H1 (cell line): Measurements from ENCODE around the gene ULK3. TPM values are rescaled to one million over a fixed set of nuclear protein-coding genes. Genes with fewer than 3 reads are reported as not detected.

Experiments used
- CTCF ChIA-PET: fragments of 300-600 bp; sonication (Branson Sonifier 250); formaldehyde crosslinking; loops from one replicate; lab custom pipeline; 2021; ENCODE audit not compliant: partially characterized antibody; lab: Charles Lee
- POLR2A ChIA-PET: fragments of 300-600 bp; sonication (Branson Sonifier 250); formaldehyde crosslinking; loops from one replicate; lab custom pipeline; 2021; ENCODE audit warnings: inconsistent platforms; ENCODE audit not compliant: partially characterized antibody; lab: Charles Lee
- DNase-seq, 2 experiments: peaks; one replicate each; pipeline versions ENCODE4 v3.0.0 to v3.0.0-alpha.2; 2010 to 2022; ENCODE audit warnings: low spot score in 2 of 2, low read depth in 1 of 2, mixed read lengths in 1 of 2
- FAIRE-seq: peaks from 2 replicates; lab custom pipeline; 2011; peaks lifted over from hg19 to GRCh38; lab: Jason Lieb, UNC
- H2AFZ ChIP-seq: 2 replicates; pipeline ENCODE4 v1.8.1; 2012; ENCODE audit warnings: low read length, inconsistent platforms
- H2AK5ac ChIP-seq: 2 replicates; pipeline ENCODE4 v1.6.1; 2013; ENCODE audit warnings: low read depth, low read length
- H2BK120ac ChIP-seq: replicated peaks from 2 replicates; pipeline ENCODE3; 2013; ENCODE audit warnings: low read depth, low read length, inconsistent platforms
- H2BK12ac ChIP-seq: 2 replicates; pipeline ENCODE4 v1.6.1; 2013; ENCODE audit warnings: low read depth, low read length
- H2BK15ac ChIP-seq: 2 replicates; pipeline ENCODE4 v1.6.1; 2013; ENCODE audit warnings: low read length
- H2BK20ac ChIP-seq: 2 replicates; pipeline ENCODE4 v1.6.1; 2013; ENCODE audit warnings: low read length
- H2BK5ac ChIP-seq: 2 replicates; pipeline ENCODE4 v1.6.1; 2013; ENCODE audit warnings: low read depth, low read length
- H3K14ac ChIP-seq: 2 replicates; pipeline ENCODE4 v1.6.1; 2013; ENCODE audit warnings: inconsistent platforms; ENCODE audit not compliant: insufficient read length
- H3K18ac ChIP-seq: 2 replicates; pipeline ENCODE4 v1.6.1; 2013; ENCODE audit warnings: low read length; ENCODE audit errors: extremely low read depth
- H3K23ac ChIP-seq: 2 replicates; pipeline ENCODE4 v1.6.1; 2013; ENCODE audit warnings: inconsistent platforms; ENCODE audit not compliant: insufficient read length
- H3K23me2 ChIP-seq: 2 replicates; pipeline ENCODE4 v1.6.1; 2013; ENCODE audit warnings: low read depth, low read length
- H3K27ac ChIP-seq: 2 replicates; pipeline ENCODE4 v1.6.1; 2011; ENCODE audit warnings: low read depth, low read length, inconsistent platforms
- H3K27me3 ChIP-seq, 4 experiments: replicated peaks in 1 of 4; 1 replicate in 1 of 4; 2 replicates in 3 of 4; pipeline versions ENCODE4 v1.6.1 to v1.8.1; 2011 to 2013; ENCODE audit warnings: low read length in 3 of 4, mild to moderate bottlenecking in 3 of 4, inconsistent platforms in 2 of 4, mixed read lengths in 2 of 4, moderate library complexity in 1 of 4; ENCODE audit not compliant: control insufficient read depth in 3 of 4, insufficient read depth in 3 of 4; ENCODE audit errors: extremely low read depth in 1 of 4
- H3K36me3 ChIP-seq, 4 experiments: 2 replicates each; pipeline versions ENCODE4 v1.6.1 to v1.8.1; 2011 to 2013; ENCODE audit warnings: mild to moderate bottlenecking in 4 of 4, low read length in 3 of 4, moderate library complexity in 2 of 4, control low read depth in 1 of 4, inconsistent platforms in 1 of 4; ENCODE audit not compliant: insufficient read depth in 4 of 4, control insufficient read depth in 2 of 4
- H3K4ac ChIP-seq: replicated peaks from 2 replicates; pipeline ENCODE3; 2013; ENCODE audit warnings: low read length, low read depth, mixed read lengths, inconsistent platforms; ENCODE audit not compliant: insufficient read length
- H3K4me1 ChIP-seq, 4 experiments: replicated peaks in 1 of 4; 1 replicate in 1 of 4; 2 replicates in 3 of 4; pipeline versions ENCODE4 v1.6.1 to v1.8.1; 2011 to 2013; ENCODE audit warnings: low read length in 3 of 4, inconsistent platforms in 2 of 4, mixed read lengths in 1 of 4; ENCODE audit not compliant: insufficient read depth in 4 of 4, control insufficient read depth in 3 of 4
- H3K4me2 ChIP-seq, 2 experiments: 2 replicates each; pipeline versions ENCODE4 v1.6.1 to v1.8.1; 2011 to 2013; ENCODE audit warnings: low read depth in 2 of 2, low read length in 2 of 2, control low read depth in 1 of 2, inconsistent platforms in 1 of 2, mild to moderate bottlenecking in 1 of 2; ENCODE audit not compliant: insufficient read depth in 1 of 2
- H3K4me3 ChIP-seq, 4 experiments: fragments of 200-600, 300-600 bp in 1 of 4; sonication (generic), shearing (Covaris generic), sonication (Bioruptor Twin) in 1 of 4; 2 replicates each; pipeline versions ENCODE4 v1.5.1 to v1.8.1; 2011 to 2016; ENCODE audit warnings: low read length in 4 of 4, low read depth in 3 of 4, control low read depth in 2 of 4, inconsistent platforms in 2 of 4, mild to moderate bottlenecking in 2 of 4, mixed read lengths in 1 of 4, moderate library complexity in 1 of 4; ENCODE audit not compliant: insufficient read depth in 2 of 4; ENCODE audit errors: extremely low read depth in 1 of 4
- H3K56ac ChIP-seq: replicated peaks from 2 replicates; pipeline ENCODE3; 2013; ENCODE audit warnings: low read depth, mild to moderate bottlenecking, mixed read lengths, low read length, inconsistent platforms; ENCODE audit not compliant: insufficient read length
- H3K79me1 ChIP-seq: 2 replicates; pipeline ENCODE4 v1.6.1; 2013; ENCODE audit warnings: low read depth, low read length, control low read depth
- H3K79me2 ChIP-seq, 2 experiments: 2 replicates each; pipeline versions ENCODE4 v1.6.1 to v1.8.1; 2012 to 2013; ENCODE audit warnings: low read length in 2 of 2, mild to moderate bottlenecking in 2 of 2, inconsistent platforms in 1 of 2; ENCODE audit not compliant: insufficient read depth in 2 of 2, control insufficient read depth in 1 of 2
- H3K9ac ChIP-seq, 4 experiments: replicated peaks in 1 of 4; 1 replicate in 1 of 4; 2 replicates in 3 of 4; pipeline versions ENCODE4 v1.6.1 to v1.8.1; 2011 to 2013; ENCODE audit warnings: low read depth in 3 of 4, low read length in 3 of 4, control low read depth in 2 of 4, mild to moderate bottlenecking in 2 of 4, moderate library complexity in 2 of 4, inconsistent platforms in 1 of 4; ENCODE audit errors: extremely low read depth in 1 of 4
- H3K9me3 ChIP-seq, 2 experiments: 2 replicates each; pipeline versions ENCODE4 v1.6.1 to v1.8.1; 2012 to 2013; ENCODE audit warnings: mild to moderate bottlenecking in 2 of 2, moderate library complexity in 2 of 2, control low read depth in 1 of 2, inconsistent platforms in 1 of 2, low read depth in 1 of 2, low read length in 1 of 2, mixed read lengths in 1 of 2; ENCODE audit not compliant: insufficient read depth in 2 of 2
- H4K20me1 ChIP-seq, 2 experiments: replicated peaks in 1 of 2; 2 replicates each; pipeline versions ENCODE3 to v1.8.1; 2011 to 2013; ENCODE audit warnings: inconsistent platforms in 2 of 2, low read length in 2 of 2, mild to moderate bottlenecking in 1 of 2; ENCODE audit not compliant: insufficient read depth in 2 of 2, control insufficient read depth in 1 of 2
- H4K5ac ChIP-seq: 2 replicates; pipeline ENCODE4 v1.6.1; 2013; ENCODE audit warnings: low read length, low read depth, mixed read lengths, inconsistent platforms; ENCODE audit not compliant: insufficient read length
- H4K8ac ChIP-seq: 2 replicates; pipeline ENCODE4 v1.8.0; 2013; ENCODE audit warnings: mild to moderate bottlenecking, moderate library complexity, low read length, inconsistent platforms; ENCODE audit not compliant: insufficient read depth; ENCODE audit errors: extremely low read depth
- H4K91ac ChIP-seq: replicated peaks from 2 replicates; pipeline ENCODE3; 2013; ENCODE audit warnings: low read length, mixed read lengths, inconsistent platforms; ENCODE audit not compliant: insufficient read length
- WGBS, 2 experiments: shearing (Covaris generic) in 1 of 2; methylation state at CpG; one replicate each; pipeline versions ENCODE4 v1.1.6 to v1.1.7; 2013 to 2015; ENCODE audit warnings: low lambda C conversion rate in 2 of 2, mixed read lengths in 2 of 2, inconsistent platforms in 1 of 2, low coverage in 1 of 2, missing lambda C conversion rate in 1 of 2; ENCODE audit not compliant: insufficient replicate concordance in 2 of 2, insufficient coverage in 1 of 2, insufficient read length in 1 of 2; ENCODE audit errors: extremely low coverage in 1 of 2, missing lambda C conversion rate in 1 of 2; 5-methylcytosine and 5-hydroxymethylcytosine counted together
- polyA plus RNA-seq, 7 experiments: library from polyadenylated mRNA; depleted of rRNA in 3 of 7; stranded (reverse) in 5 of 7; unstranded in 2 of 7; fragments of >200 nt in 5 of 7; fragments of 200-250 nt in 2 of 7; gene quantifications; 1 replicate in 5 of 7; 2 replicates in 1 of 7; 4 replicates in 1 of 7; pipeline versions ENCODE4 v1.2.1 to v1.2.3, GENCODE V29; 2011 to 2013; ENCODE audit warnings: missing spikeins in 2 of 7, mixed read lengths in 2 of 7
- total RNA-seq: library from RNA; stranded (reverse); fragmentation: NEBNext Ultra II Directional; extraction: Animal tissue kit (Norgen Biotek cat#: 25700); gene quantifications from 2 replicates; pipeline ENCODE4 v1.2.1, GENCODE V29; 2021

The ULK3 gene
- total and polyA plus RNA-seq, 2 of the 8 experiments (the other 6 are each of a cell fraction or from before 2014, with no cell fraction given): 27.1 to 34.4 TPM

DNA sequence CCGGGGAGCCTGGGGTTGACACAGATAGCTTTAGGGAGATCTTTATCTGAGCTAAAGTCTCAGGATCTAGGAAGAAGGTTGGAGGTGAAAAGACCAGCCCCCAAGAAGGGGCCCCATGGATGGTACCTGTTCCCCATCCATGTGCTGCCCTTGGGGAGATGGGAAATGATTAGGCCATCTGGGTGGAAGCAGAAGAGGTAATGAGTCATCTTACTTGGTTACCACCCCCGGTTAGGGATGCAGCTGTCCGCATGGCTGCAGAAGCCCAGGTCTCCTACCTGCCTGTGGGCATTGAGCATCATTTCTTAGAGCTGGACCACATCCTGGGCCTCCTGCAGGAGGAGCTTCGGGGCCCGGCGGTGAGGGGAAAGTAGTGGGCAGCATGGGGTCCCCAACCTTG lies 19.6 kb downstream of the ULK3 start:
- no peak overlapping the region for H3K4me2 ChIP-seq
- H2BK12ac ChIP-seq: no peak overlapping the region
- H3K9me3 ChIP-seq: no peaks in the 10 kb centered on the region
- H3K79me2 ChIP-seq: no peaks in the 10 kb centered on the region
- H2AFZ ChIP-seq: no peak overlapping the region
- H4K8ac ChIP-seq: no peak overlapping the region
- POLR2A ChIA-PET: interaction anchor here (1.2 kb wide), 1 partner anchor 15 kb away, joined by 3 read pairs; no protein-coding TSS in a partner anchor
- no peak overlapping the region for H3K18ac ChIP-seq
- no peak overlapping the region for H4K91ac ChIP-seq
- no peak overlapping the region for H3K14ac ChIP-seq
- 80% methylated on average over 6 of the region's 6 CpGs; no CpG with 5 or more reads in 1 of the 2 experiments for whole genome bisulfite sequencing, 2 experiments
- FAIRE-seq (no peak), DNase-seq (no peak)
- H3K9ac ChIP-seq: no peak overlapping the region
- peaks cover 0 to under 1% of the 10 kb centered on the region in 2 experiments for H4K20me1 ChIP-seq
- no peak overlapping the region for H2BK15ac ChIP-seq
- H3K23me2 ChIP-seq: 0 out of 2 replicates have a peak, but pooled peaks cover 4% of the 10 kb centered on the region
- H3K23ac ChIP-seq: no peak overlapping the region
- H2BK120ac ChIP-seq: no peak overlapping the region
- H4K5ac ChIP-seq: no peak overlapping the region
- H3K36me3 ChIP-seq: no peaks in the 10 kb centered on the region
- H3K27me3 ChIP-seq: peaks cover 4 to 46% (median 29%) of the 10 kb centered on the region in 4 experiments
- peaks cover 0 to 14% (median 5%) of the 10 kb centered on the region in 4 experiments; a peak in 4 of 7 replicates for H3K4me1 ChIP-seq
- no peak overlapping the region for H3K27ac ChIP-seq
- H3K4ac ChIP-seq: no peak overlapping the region
- no peak overlapping the region for H2AK5ac ChIP-seq
- no peaks in the 10 kb centered on the region for H3K79me1 ChIP-seq
- H2BK20ac ChIP-seq: no peak overlapping the region
- no peak overlapping the region for H3K4me3 ChIP-seq
- CTCF ChIA-PET: interaction anchor here (0.6 to 15.7 kb wide), 5 partner anchors 14 to 78 kb away, joined by 3 to 135 read pairs (median 3); no protein-coding TSS in a partner anchor
- no peak overlapping the region for H2BK5ac ChIP-seq
- no peak overlapping the region for H3K56ac ChIP-seq
